ENCODE results near the gene RIIAD1.

GRCh38 chr1:151715726-151716404 lies 5.5 kb upstream of the RIIAD1 start:
- TF ChIP-seq LEF1 (IDR thresholded peaks at IDR 0.05; ENCODE audit: borderline replicate concordance) (no peak), NFRKB (IDR thresholded peaks at IDR 0.05) (no peak)

Measured in HEK293T (cell line).